HG03565 (cell line): ENCODE measurements around the gene MT4.

Experiments used
- ATAC-seq: cut with Tn5 transposase; IDR thresholded peaks from one replicate; pipeline ENCODE4 v1.9.1; 2021; ENCODE audit warnings: mild to moderate bottlenecking, moderate library complexity; ENCODE audit not compliant: unreplicated experiment

The MT4 gene

GRCh38 chr16:56564793-56565477 is at the start of gene MT4:
Gene MT4, plus strand, starts transcription at chr16:56565073. Its CDS starts 56 bp downstream, at chr16:56565129.
- no peak for ATAC-seq

GRCh38 chr16:56515665-56516064 is 49.2 kb upstream of the MT4 start:
- ATAC-seq = no peak

DNA sequence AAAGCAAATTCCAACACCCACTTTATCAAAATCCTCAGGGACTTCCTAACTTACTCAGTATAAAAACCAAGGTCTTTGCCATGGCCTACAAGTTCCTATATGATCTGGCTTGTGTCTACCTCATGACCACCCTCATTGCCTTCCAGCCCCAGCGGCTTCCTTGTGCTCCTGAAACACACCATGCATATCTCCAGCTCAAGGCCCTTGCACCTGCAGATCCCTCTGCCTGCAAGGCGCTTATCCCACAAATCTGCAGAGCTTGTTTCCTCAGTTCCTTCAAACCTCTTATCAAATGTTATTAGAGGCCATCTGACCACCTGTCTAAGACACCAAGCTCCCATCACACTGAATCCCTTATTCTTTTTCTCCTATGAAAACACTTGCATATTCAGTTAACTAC is 47.7 kb upstream of the MT4 start:
- no peak for ATAC-seq

DNA sequence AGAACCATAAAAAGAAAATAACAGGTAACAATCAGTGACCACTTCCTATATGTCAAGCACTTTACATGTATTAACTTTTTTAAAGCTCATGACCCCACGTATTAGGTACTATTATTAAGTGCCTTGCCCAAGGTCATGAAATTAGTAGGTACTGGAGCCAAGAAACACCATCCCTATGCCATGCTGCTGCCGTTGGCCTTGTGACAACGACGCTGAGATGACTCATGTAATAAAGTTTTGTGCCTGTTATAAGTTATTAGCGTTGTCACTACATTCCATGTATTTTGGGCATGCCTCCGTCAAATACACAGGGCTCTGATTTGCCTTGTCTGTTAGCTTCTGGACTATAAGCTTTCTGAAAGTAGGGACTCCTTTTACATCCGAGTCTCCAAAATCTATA is 46.4 kb upstream of the MT4 start:
- ATAC-seq = no peak

GRCh38 chr16:56519459-56520250 is 45.2 kb upstream of the MT4 start, which contains the start of gene BBS2:
Gene BBS2, minus strand, starts transcription at chr16:56520024. Its CDS starts 162 bp downstream, at chr16:56519862.
- peak; percentile 78 for ATAC-seq

DNA sequence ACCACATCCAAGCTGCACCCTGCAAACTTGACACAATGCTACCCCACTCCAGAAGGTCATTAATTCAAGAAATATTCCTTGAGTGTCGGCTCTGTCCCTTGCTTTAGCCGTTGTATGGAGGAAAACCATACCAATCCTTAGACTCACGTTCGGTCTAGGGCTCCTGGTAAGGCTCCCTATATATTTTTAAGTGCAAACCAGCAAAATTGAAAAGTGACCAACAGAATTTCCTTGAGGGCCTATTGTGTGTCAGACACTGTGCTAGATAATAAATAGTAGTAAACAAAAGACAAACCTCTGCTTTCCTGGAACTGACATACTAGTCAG is 44.7 kb upstream of the MT4 start:
- no peak for ATAC-seq

- no peak for ATAC-seq
Observed at GRCh38 chr16:56525236-56525635, 39.6 kb upstream of the MT4 start.

DNA sequence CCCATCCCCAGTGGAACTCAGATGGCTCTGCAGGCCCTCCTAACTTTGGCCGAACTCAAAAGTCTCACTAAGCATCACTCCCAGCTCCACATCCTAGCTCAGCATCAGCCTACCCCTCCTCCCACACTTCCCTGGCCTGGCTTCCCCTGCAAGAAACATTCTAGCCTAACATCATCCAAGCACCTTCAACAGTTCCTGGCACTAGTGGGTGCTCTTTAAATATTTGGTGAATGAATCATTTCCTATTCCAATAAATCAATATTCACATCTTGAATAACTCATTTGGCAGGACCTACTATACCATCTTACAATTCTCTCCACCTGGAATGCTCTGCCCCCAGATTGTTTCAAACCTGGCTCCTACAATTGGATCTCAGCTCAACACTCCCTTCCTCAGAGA is 34.0 kb upstream of the MT4 start:
- no peak for ATAC-seq

GRCh38 chr16:56532714-56533113 is 32.2 kb upstream of the MT4 start:
- no peak for ATAC-seq

- no peak for ATAC-seq
Observed at GRCh38 chr16:56534847-56535383, 30.0 kb upstream of the MT4 start.

DNA sequence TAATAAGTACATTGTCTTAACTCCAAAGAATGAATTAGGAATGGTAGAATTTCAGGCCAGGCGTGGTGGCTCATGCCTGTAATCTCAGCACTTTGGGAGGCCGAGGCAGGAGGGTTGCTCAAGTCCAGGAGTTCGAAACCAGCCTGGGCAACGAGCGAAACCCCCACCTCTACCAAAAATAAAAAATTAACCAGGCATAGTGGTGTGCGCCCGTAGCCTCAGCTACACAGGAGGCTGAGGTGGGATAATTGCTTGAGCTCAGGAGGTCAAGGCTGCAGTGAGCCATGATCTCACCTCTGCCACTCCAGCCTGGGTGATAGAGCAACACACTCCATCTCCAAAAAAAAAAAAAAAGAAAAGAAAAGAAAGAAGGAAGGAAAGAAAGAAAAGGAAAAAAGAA is 26.5 kb upstream of the MT4 start:
- ATAC-seq = no peak

DNA sequence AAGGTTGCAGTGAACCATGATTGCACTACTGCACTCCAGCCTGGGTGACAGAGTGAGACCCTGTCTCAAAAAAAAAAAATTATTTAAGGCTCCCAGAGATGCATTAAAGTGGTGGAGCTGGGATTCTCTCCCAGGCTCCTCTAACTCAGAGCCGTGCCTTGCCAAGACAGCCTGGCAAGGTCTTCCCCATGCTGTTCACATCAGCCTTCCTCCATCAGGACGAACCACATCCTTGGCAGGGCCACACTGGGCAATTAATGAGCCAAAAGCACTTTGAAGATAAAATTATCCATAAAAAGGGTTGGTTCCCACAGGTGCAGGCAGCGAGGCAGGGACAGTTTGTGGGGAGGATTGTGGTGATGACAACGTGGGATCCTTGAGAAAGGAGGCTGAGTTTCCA is 25.2 kb upstream of the MT4 start:
- no peak for ATAC-seq

DNA sequence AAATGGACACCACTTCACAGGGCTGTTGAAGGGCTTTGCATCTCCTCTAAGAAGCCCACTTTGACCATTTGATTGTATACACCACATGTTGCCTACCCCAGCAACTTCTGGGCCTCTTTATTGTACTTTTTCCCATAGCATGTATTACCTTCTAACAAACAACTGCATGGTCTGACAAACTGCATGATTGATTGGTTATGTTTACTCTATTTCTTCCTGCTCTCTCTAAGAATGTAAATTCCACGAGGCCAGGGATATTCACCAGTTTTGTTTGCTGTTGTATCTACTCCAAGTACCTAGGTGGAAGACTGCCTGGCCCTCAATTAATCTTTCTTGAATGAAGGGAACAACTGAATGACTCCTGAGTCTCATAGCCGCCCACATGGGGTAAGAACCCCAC is 22.8 kb upstream of the MT4 start:
- ATAC-seq = no peak

GRCh38 chr16:56547120-56547948 is 17.5 kb upstream of the MT4 start:
- ATAC-seq = no peak

- no peak for ATAC-seq
Observed at GRCh38 chr16:56547949-56548567, 16.8 kb upstream of the MT4 start.

- no peak for ATAC-seq
Observed at GRCh38 chr16:56549161-56549560, 15.7 kb upstream of the MT4 start.

DNA sequence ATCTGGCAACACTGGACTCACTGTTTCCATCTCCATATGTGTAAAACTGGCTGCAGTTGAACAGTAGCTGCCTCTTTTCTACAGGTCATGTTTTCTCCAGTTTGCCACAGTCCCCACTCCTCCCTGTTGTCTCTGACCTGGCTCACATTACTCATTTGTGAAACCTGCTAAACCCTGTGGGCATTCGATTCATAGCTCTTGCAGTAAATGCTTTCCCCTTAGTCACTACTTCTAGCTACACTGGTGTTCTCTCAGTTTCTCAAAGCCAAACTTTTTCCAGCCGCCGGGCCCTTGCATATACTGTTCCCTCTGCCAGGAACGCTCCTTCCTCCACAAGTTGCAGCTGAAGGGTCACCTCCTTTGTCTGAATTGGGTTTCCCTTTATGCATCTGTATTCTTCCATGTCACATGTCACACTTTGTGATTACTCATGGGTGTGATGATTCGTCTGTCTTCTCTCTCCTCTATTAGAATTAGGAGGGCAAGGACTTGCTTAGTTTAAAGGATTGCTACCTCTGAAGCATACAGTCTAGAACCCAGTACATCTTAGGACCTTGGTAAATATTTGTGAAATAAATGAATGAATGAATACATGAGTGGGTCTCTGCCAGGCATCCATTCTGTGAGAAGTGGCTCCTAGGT is 15.0 kb upstream of the MT4 start:
- no peak for ATAC-seq

GRCh38 chr16:56551796-56552738 is 12.8 kb upstream of the MT4 start:
- no peak for ATAC-seq

DNA sequence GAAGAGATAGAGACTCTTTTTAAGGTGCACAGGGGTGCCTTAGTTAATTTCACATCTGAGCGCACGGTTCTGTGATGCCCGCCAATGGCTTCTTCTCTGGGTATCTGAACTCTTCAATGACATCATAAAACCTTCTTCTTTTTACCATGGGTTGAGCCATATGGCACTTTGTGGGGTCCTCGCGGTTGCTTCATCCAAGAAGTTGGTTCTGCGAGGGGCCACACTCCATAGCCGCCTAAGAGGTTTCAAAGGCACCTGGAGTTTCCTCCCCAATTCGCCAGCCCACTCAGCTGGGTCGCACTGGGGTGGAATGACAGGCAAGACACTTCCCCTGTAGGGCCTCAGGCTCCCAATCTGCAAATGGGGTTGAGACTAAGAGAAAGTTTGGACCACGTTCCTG is 10.4 kb upstream of the MT4 start:
- no peak for ATAC-seq
